Transverse colon (tissue), 4 donors: ENCODE results near the gene VMAC.

Source experiments
- EP300 ChIP-seq: sonication (generic); formaldehyde crosslinking; IDR thresholded peaks from one replicate; pipeline ENCODE4 v1.6.1; 2017; ENCODE audit warnings: antibody characterized with exemption, low read depth
- POLR2AphosphoS5 ChIP-seq, 3 donors: sonication (generic); formaldehyde crosslinking; IDR thresholded peaks; one replicate each; pipeline ENCODE4 v1.6.1; 2016; ENCODE audit warnings: antibody characterized with exemption in 3 of 3
- TF ChIP-seq, protein P1 (sequence below), 5 experiments: fragments of 200-600 bp in 3 of 5; fragments of 450-650 bp in 2 of 5; sonication (generic) in 3 of 5; IDR thresholded peaks; 1 replicate in 2 of 5; 2 replicates in 3 of 5; pipeline ENCODE4 v1.5.1; 2016 to 2017; ENCODE audit warnings: antibody characterized with exemption in 5 of 5, inconsistent platforms in 3 of 5, mild to moderate bottlenecking in 2 of 5, moderate library complexity in 1 of 5

DNA sequence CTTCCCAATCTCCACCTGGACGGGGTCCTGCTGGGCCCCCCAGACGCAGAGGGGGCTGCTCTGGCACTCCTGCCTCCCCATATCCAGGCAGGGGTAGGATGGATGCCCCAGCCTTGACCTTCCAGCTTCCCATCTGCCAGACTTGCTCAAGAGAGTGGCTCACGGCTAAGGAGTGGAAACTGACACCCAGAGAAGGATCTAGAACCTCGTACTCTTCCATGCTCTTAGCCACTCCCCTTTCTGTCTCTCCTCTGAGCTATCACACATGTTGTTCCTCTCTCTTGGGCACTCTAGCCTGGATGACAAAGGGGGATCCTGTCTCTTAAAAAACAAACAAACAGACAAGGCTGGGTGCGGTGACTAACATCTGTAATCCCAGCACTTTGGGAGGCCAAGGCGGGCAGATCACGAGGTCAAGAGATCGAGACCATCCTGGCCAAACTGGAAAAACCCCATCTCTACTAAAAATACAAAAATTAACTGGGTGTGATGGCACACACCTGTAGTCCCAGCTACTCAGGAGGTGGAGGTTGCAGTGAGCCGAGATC, 22.2 kb upstream of the VMAC start:
- no peak for TF ChIP-seq EP300
- no peak for TF ChIP-seq POLR2AphosphoS5 (IDR thresholded peaks at IDR 0.05)
- TF ChIP-seq, protein P1, sequence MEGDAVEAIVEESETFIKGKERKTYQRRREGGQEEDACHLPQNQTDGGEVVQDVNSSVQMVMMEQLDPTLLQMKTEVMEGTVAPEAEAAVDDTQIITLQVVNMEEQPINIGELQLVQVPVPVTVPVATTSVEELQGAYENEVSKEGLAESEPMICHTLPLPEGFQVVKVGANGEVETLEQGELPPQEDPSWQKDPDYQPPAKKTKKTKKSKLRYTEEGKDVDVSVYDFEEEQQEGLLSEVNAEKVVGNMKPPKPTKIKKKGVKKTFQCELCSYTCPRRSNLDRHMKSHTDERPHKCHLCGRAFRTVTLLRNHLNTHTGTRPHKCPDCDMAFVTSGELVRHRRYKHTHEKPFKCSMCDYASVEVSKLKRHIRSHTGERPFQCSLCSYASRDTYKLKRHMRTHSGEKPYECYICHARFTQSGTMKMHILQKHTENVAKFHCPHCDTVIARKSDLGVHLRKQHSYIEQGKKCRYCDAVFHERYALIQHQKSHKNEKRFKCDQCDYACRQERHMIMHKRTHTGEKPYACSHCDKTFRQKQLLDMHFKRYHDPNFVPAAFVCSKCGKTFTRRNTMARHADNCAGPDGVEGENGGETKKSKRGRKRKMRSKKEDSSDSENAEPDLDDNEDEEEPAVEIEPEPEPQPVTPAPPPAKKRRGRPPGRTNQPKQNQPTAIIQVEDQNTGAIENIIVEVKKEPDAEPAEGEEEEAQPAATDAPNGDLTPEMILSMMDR (IDR thresholded peaks at IDR 0.05) = no peak
